Muscle of leg (tissue), 11 donors: ENCODE results near the gene PGK1. TPM values are rescaled to one million over a fixed set of nuclear protein-coding genes. Genes with fewer than 3 reads are reported as not detected.

Source experiments
- DNase-seq: peaks from one replicate; pipeline ENCODE4 v3.0.0; 2013
- H3K27ac ChIP-seq: one replicate; pipeline ENCODE4 v1.5.1; 2013; ENCODE audit warnings: mild to moderate bottlenecking, low read length, control low read depth
- H3K27me3 ChIP-seq: one replicate; pipeline ENCODE4 v1.6.1; 2013; ENCODE audit warnings: low read length; ENCODE audit not compliant: control insufficient read depth, insufficient read depth
- H3K36me3 ChIP-seq: one replicate; pipeline ENCODE4 v1.6.1; 2013; ENCODE audit warnings: low read length; ENCODE audit not compliant: control insufficient read depth, insufficient read depth
- H3K4me1 ChIP-seq: one replicate; pipeline ENCODE4 v1.6.1; 2013; ENCODE audit warnings: low read length; ENCODE audit not compliant: control insufficient read depth, insufficient read depth
- H3K4me3 ChIP-seq: one replicate; pipeline ENCODE4 v1.5.1; 2013; ENCODE audit warnings: low read length, control low read depth
- H3K9me3 ChIP-seq: replicated peaks from 2 replicates; pipeline ENCODE4 v1.6.1; 2013; ENCODE audit warnings: low read depth, low read length; ENCODE audit not compliant: control insufficient read depth
- WGBS: methylation state at CpG from one replicate; pipeline ENCODE4 v1.1.5; 2013; ENCODE audit warnings: missing lambda C conversion rate; ENCODE audit not compliant: insufficient coverage; 5-methylcytosine and 5-hydroxymethylcytosine counted together
- polyA plus RNA-seq, 8 donors: library from polyadenylated mRNA; unstranded; fragments of 120-200 nt; gene quantifications; one replicate each; pipeline versions ENCODE4 v1.2.1 to v1.2.3, GENCODE V29; 2013; ENCODE audit warnings: inconsistent platforms in 1 of 8, low replicate concordance in 1 of 8; ENCODE audit not compliant: insufficient read length in 8 of 8, insufficient read depth in 1 of 8
- total RNA-seq: library from RNA; stranded (reverse); fragments of 120-200 nt; gene quantifications from one replicate; pipeline ENCODE4 v1.2.4, GENCODE V29; 2013

The PGK1 gene
- total and polyA plus RNA-seq, 9 donors = 192 to 300 (median 246) TPM

GRCh38 chrX:78165425-78165824 is 61.4 kb downstream of the PGK1 start:
- H3K4me3 ChIP-seq = no peak overlapping the region
- DNase-seq = no peak
- no peaks in the 10 kb centered on the region for H3K9me3 ChIP-seq
- WGBS = 60% methylated on average over 1 of the region's 1 CpG
- H3K27me3 ChIP-seq = no peaks in the 10 kb centered on the region
- H3K36me3 ChIP-seq = no peaks in the 10 kb centered on the region
- H3K4me1 ChIP-seq = no peaks in the 10 kb centered on the region
- H3K27ac ChIP-seq = no peak overlapping the region

- Histone ChIP-seq H3K36me3 (no peaks in the 10 kb centered on the region), H3K4me3 (no peak overlapping the region), H3K9me3 (no peaks in the 10 kb centered on the region), H3K4me1 (no peaks in the 10 kb centered on the region), H3K27ac (no peak overlapping the region), H3K27me3 (no peaks in the 10 kb centered on the region)
- no peak for DNase-seq
Observed at GRCh38 chrX:78168065-78168464, 64.0 kb downstream of the PGK1 start.

Other genes starting within 250 kb of the PGK1 start
- 47.8 TPM for gene MAGT1, start 208.8 kb upstream of the PGK1 start, total RNA-seq
- gene MAGT1, start 208.8 kb upstream of the PGK1 start, polyA plus RNA-seq = 10 to 100 TPM; 36.1 to 54.4 (median 42.1) TPM
- gene COX7B, start 204.8 kb upstream of the PGK1 start, total RNA-seq = 505 TPM
- 100 to 1,000 TPM; 220 to 347 (median 264) TPM for gene COX7B, start 204.8 kb upstream of the PGK1 start, polyA plus RNA-seq
- 12.9 TPM for gene ATP7A, start 193.6 kb upstream of the PGK1 start, total RNA-seq
- gene ATP7A, start 193.6 kb upstream of the PGK1 start, polyA plus RNA-seq = 10 to 100 TPM in 1 of 8 donors, 1 to 10 TPM in 7; 5.6 to 10.7 (median 8.4) TPM
- gene PGAM4, start 134.6 kb upstream of the PGK1 start, total RNA-seq = 0.13 TPM
- under 1 TPM in 2 of 8 donors, not detected in 6; 0.26 to 0.48 TPM for gene PGAM4, start 134.6 kb upstream of the PGK1 start, polyA plus RNA-seq
- 21.6 TPM for gene TAF9B, start 35.4 kb downstream of the PGK1 start, total RNA-seq
- 10 to 100 TPM; 24.5 to 31.0 (median 28.2) TPM for gene TAF9B, start 35.4 kb downstream of the PGK1 start, polyA plus RNA-seq
- 11.1 TPM for gene CYSLTR1, start 223.4 kb downstream of the PGK1 start, total RNA-seq
- 10 to 100 TPM in 1 of 8 donors, 1 to 10 TPM in 7; 6.5 to 11.5 (median 8.5) TPM for gene CYSLTR1, start 223.4 kb downstream of the PGK1 start, polyA plus RNA-seq